CD14-positive monocyte (primary cell): Measurements from ENCODE around the gene FBN1. TPM values are rescaled to one million over a fixed set of nuclear protein-coding genes. Genes with fewer than 3 reads are reported as not detected.

Experiments
- DNase-seq, 3 donors: peaks; one replicate each; pipeline ENCODE4 v3.0.0-alpha.2; 2011 to 2022
- H2AFZ ChIP-seq: 2 replicates; pipeline ENCODE4 v1.6.0; 2012; ENCODE audit warnings: mild to moderate bottlenecking, low read depth, low read length, inconsistent platforms; ENCODE audit not compliant: insufficient read depth, poor library complexity, severe bottlenecking
- H3K27ac ChIP-seq, 2 donors: 1 replicate in 1 of 2; 2 replicates in 1 of 2; pipeline ENCODE4 v1.5.1; 2012 to 2013; ENCODE audit warnings: low read length in 2 of 2, control low read depth in 1 of 2, inconsistent platforms in 1 of 2, low read depth in 1 of 2, mild to moderate bottlenecking in 1 of 2
- H3K27me3 ChIP-seq, 2 donors: one replicate each; pipeline versions ENCODE4 v1.6.0 to v1.6.1; 2011 to 2013; ENCODE audit warnings: low read length in 2 of 2; ENCODE audit not compliant: control insufficient read depth in 2 of 2, insufficient read depth in 2 of 2
- H3K36me3 ChIP-seq, 2 donors: replicated peaks in 1 of 2; 1 replicate in 1 of 2; 2 replicates in 1 of 2; pipeline versions ENCODE4 v1.5.1 to v1.6.1; 2012 to 2013; ENCODE audit warnings: low read length in 2 of 2, control low read depth in 1 of 2, inconsistent platforms in 1 of 2, mild to moderate bottlenecking in 1 of 2; ENCODE audit not compliant: insufficient read depth in 2 of 2, control insufficient read depth in 1 of 2
- H3K4me1 ChIP-seq, 2 donors: 1 replicate in 1 of 2; 2 replicates in 1 of 2; pipeline versions ENCODE4 v1.5.1 to v1.6.1; 2012 to 2013; ENCODE audit warnings: low read length in 2 of 2, control low read depth in 1 of 2, inconsistent platforms in 1 of 2, mild to moderate bottlenecking in 1 of 2, moderate library complexity in 1 of 2; ENCODE audit not compliant: insufficient read depth in 2 of 2, control insufficient read depth in 1 of 2
- H3K4me2 ChIP-seq: replicated peaks from 2 replicates; pipeline ENCODE3; 2012; ENCODE audit warnings: low read length, moderate library complexity, mild to moderate bottlenecking; ENCODE audit not compliant: poor library complexity, severe bottlenecking; ENCODE audit errors: extremely low read depth
- H3K4me3 ChIP-seq, 3 experiments: fragments of 200-600 bp in 1 of 3; sonication (generic) in 1 of 3; replicated peaks in 1 of 3; 1 replicate in 2 of 3; 2 replicates in 1 of 3; pipeline ENCODE4 v1.5.1; 2011 to 2013; ENCODE audit warnings: low read length in 3 of 3, mild to moderate bottlenecking in 3 of 3, control low read depth in 2 of 3, low read depth in 2 of 3, inconsistent platforms in 1 of 3, moderate library complexity in 1 of 3
- H3K79me2 ChIP-seq: 2 replicates; pipeline ENCODE4 v1.6.0; 2012; ENCODE audit warnings: mild to moderate bottlenecking, control low read depth, inconsistent platforms, low read length, moderate library complexity; ENCODE audit not compliant: insufficient read depth
- H3K9ac ChIP-seq: 2 replicates; pipeline ENCODE4 v1.6.0; 2017; ENCODE audit warnings: low read length, mild to moderate bottlenecking; ENCODE audit not compliant: insufficient read depth, poor library complexity, severe bottlenecking
- H3K9me3 ChIP-seq, 2 donors: replicated peaks in 1 of 2; 1 replicate in 1 of 2; 2 replicates in 1 of 2; pipeline versions ENCODE4 v1.5.1 to v1.6.1; 2012 to 2013; ENCODE audit warnings: low read length in 2 of 2, control low read depth in 1 of 2; ENCODE audit not compliant: control insufficient read depth in 1 of 2, insufficient read depth in 1 of 2
- H4K20me1 ChIP-seq: 2 replicates; pipeline ENCODE4 v1.6.0; 2012; ENCODE audit warnings: mild to moderate bottlenecking, low read length, control low read depth, moderate library complexity; ENCODE audit not compliant: insufficient read depth
- H3K27ac Mint-ChIP-seq, 7 donors: one replicate each; pipeline ENCODE4 v1.8.0; 2020; ENCODE audit warnings: mild to moderate bottlenecking in 7 of 7, mixed read lengths in 7 of 7, moderate library complexity in 6 of 7, inconsistent platforms in 2 of 7
- H3K27me3 Mint-ChIP-seq, 3 donors: one replicate each; pipeline ENCODE4 v1.8.0; 2021 to 2022; ENCODE audit warnings: low read depth in 3 of 3, mild to moderate bottlenecking in 3 of 3, mixed read lengths in 3 of 3, moderate library complexity in 3 of 3, inconsistent platforms in 1 of 3
- H3K36me3 Mint-ChIP-seq, 2 donors: one replicate each; pipeline ENCODE4 v1.8.0; 2020; ENCODE audit warnings: mixed read lengths in 2 of 2, inconsistent platforms in 1 of 2, mild to moderate bottlenecking in 1 of 2
- H3K4me1 Mint-ChIP-seq: one replicate; pipeline ENCODE4 v1.8.0; 2020; ENCODE audit warnings: mild to moderate bottlenecking, mixed read lengths
- H3K4me3 Mint-ChIP-seq, 2 donors: one replicate each; pipeline ENCODE4 v1.8.0; 2020; ENCODE audit warnings: mild to moderate bottlenecking in 2 of 2, mixed read lengths in 2 of 2, moderate library complexity in 1 of 2
- H3K9me3 Mint-ChIP-seq, 7 donors: one replicate each; pipeline ENCODE4 v1.8.0; 2020 to 2022; ENCODE audit warnings: mixed read lengths in 7 of 7, mild to moderate bottlenecking in 6 of 7, moderate library complexity in 6 of 7, inconsistent platforms in 2 of 7
- WGBS: methylation state at CpG from one replicate; pipeline ENCODE4 v1.1.5; 2013; ENCODE audit warnings: missing lambda C conversion rate; ENCODE audit not compliant: insufficient coverage; 5-methylcytosine and 5-hydroxymethylcytosine counted together
- intact Hi-C, 2 donors: fragments of 100-400 bp; cut with micrococcal nuclease; formaldehyde crosslinking; loops; one replicate each; pipeline versions ENCODE4 v1.15.0 to v1.15.1; 2023
- polyA plus RNA-seq, 3 donors: library from polyadenylated mRNA; depleted of rRNA in 1 of 3; unstranded in 2 of 3; stranded (reverse) in 1 of 3; fragments of 300-500 nt in 2 of 3; fragments of >200 nt in 1 of 3; fragmentation: Illumina TruSeq in 2 of 3; gene quantifications; 1 replicate in 2 of 3; 2 replicates in 1 of 3; pipeline ENCODE4 v1.2.3, GENCODE V29; 2012 to 2021
- TF ChIP-seq, protein P1 (sequence below): fragments of 200-600 bp; IDR thresholded peaks from one replicate; pipeline ENCODE4 v1.8.0; 2022; ENCODE audit warnings: antibody characterized with exemption, mild to moderate bottlenecking

The FBN1 gene
- polyA plus RNA-seq, 3 donors: 0.29 TPM; not detected in 2

DNA sequence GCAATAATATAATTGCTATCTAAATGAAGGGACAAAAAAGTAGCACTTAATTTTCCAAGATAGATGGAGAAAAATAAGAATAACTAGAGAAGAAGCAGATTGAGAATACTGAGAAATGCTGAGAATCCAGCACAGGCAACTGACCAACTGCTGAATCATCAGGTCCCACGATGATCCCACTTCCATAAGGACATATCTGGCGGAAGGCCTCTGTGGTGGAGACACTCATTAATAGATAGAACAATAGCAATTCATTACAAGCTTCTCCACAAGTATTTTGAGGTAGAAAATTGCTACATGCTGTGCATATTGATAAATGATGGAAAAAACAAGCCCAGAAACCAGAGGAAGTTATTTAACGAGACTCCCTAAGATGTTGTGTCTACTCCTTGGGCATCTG lies 208.3 kb downstream of the FBN1 start:
- no peak overlapping the region for H3K4me3 Mint-ChIP-seq
- TF ChIP-seq, protein P1, sequence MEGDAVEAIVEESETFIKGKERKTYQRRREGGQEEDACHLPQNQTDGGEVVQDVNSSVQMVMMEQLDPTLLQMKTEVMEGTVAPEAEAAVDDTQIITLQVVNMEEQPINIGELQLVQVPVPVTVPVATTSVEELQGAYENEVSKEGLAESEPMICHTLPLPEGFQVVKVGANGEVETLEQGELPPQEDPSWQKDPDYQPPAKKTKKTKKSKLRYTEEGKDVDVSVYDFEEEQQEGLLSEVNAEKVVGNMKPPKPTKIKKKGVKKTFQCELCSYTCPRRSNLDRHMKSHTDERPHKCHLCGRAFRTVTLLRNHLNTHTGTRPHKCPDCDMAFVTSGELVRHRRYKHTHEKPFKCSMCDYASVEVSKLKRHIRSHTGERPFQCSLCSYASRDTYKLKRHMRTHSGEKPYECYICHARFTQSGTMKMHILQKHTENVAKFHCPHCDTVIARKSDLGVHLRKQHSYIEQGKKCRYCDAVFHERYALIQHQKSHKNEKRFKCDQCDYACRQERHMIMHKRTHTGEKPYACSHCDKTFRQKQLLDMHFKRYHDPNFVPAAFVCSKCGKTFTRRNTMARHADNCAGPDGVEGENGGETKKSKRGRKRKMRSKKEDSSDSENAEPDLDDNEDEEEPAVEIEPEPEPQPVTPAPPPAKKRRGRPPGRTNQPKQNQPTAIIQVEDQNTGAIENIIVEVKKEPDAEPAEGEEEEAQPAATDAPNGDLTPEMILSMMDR: no peak
- peaks cover 0 to 2% (median 0%) of the 10 kb centered on the region in 3 donors for H3K27me3 Mint-ChIP-seq
- Histone ChIP-seq H3K4me1 (no peaks in the 10 kb centered on the region), H3K4me3 (no peak overlapping the region), H4K20me1 (no peaks in the 10 kb centered on the region), H3K27ac (no peak overlapping the region), H3K36me3 (no peaks in the 10 kb centered on the region), H3K4me2 (no peak overlapping the region), H3K27me3 (no peaks in the 10 kb centered on the region), H3K9ac (no peak overlapping the region), H2AFZ (no peak overlapping the region), H3K9me3 (no peaks in the 10 kb centered on the region), H3K79me2 (no peaks in the 10 kb centered on the region)
- intact Hi-C loops: no loop called here
- H3K36me3 Mint-ChIP-seq: no peaks in the 10 kb centered on the region
- H3K9me3 Mint-ChIP-seq: peaks cover 0 to 3% (median 0%) of the 10 kb centered on the region in 7 donors
- H3K27ac Mint-ChIP-seq: no peak overlapping the region
- no CpG with 5 or more reads among the region's 3 CpGs for WGBS
- H3K4me1 Mint-ChIP-seq: no peaks in the 10 kb centered on the region
- no peak for DNase-seq

DNA sequence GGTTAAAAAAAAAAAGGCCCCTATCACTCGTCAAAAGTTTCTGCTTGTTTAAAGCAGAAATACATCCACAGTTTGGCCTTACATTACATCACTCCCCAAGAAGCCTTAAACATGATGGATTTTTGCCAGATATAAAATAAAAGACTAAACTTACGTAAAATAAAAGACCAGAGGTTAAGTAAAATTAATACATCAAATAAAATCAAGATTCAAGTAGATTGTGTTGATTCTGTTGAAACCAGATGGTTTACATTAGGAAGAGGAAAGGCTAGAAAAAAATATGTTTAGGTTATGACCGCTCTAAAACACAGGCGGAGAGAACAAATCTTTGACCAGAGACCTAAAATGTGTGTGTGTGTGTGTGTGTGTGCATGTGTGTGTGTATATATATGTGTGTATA lies 210.2 kb downstream of the FBN1 start:
- Histone ChIP-seq H3K36me3 (no peaks in the 10 kb centered on the region), H4K20me1 (no peaks in the 10 kb centered on the region), H3K9ac (no peak overlapping the region), H3K9me3 (no peaks in the 10 kb centered on the region), H3K27me3 (no peaks in the 10 kb centered on the region), H3K79me2 (no peaks in the 10 kb centered on the region), H3K4me2 (no peak overlapping the region), H3K4me3 (no peak overlapping the region), H3K4me1 (no peaks in the 10 kb centered on the region), H2AFZ (no peak overlapping the region), H3K27ac (no peak overlapping the region)
- Mint-ChIP-seq H3K27me3 (peaks cover 0 to 2% (median 0%) of the 10 kb centered on the region in 3 donors), H3K27ac (no peak overlapping the region), H3K36me3 (no peaks in the 10 kb centered on the region), H3K9me3 (peaks cover 0 to 3% (median 0%) of the 10 kb centered on the region in 7 donors), H3K4me3 (no peak overlapping the region), H3K4me1 (no peaks in the 10 kb centered on the region)
- no CpG with 5 or more reads among the region's 4 CpGs for WGBS
- no peak for DNase-seq
- intact Hi-C loops: no loop called here
- TF ChIP-seq, protein P1: no peak
